OCI-M2 (cell line): ENCODE results near the gene DCC.
"Not testable (repeated sequence)": the region's sequence is repeated elsewhere in the genome, so short reads cannot be mapped to it uniquely, and the experiment has no call there.

Experiments
- DNase-seq: peaks from one replicate; lab custom pipeline; 2025; ENCODE audit not compliant: unreplicated experiment; lab: John Stamatoyannopoulos, UW

DCC gene

GRCh38 chr18:53468173-53468572, 1128.2 kb downstream of the DCC start:
- DNase-seq = not testable (repeated sequence)

- no peak for DNase-seq
Measured at GRCh38 chr18:53472546-53472945, 1132.5 kb downstream of the DCC start.

- no peak for DNase-seq
Measured at GRCh38 chr18:53478155-53478554, 1138.2 kb downstream of the DCC start.

GRCh38 chr18:53486296-53486695, 1146.3 kb downstream of the DCC start:
- DNase-seq = no peak

- no peak for DNase-seq
Measured at GRCh38 chr18:53489266-53489665, 1149.3 kb downstream of the DCC start.

- DNase-seq = no peak
Measured at GRCh38 chr18:53490019-53490418, 1150.0 kb downstream of the DCC start.

- DNase-seq = no peak
Measured at GRCh38 chr18:53496028-53496427, 1156.0 kb downstream of the DCC start.

GRCh38 chr18:53503914-53504441, 1164.0 kb downstream of the DCC start:
- DNase-seq = no peak

GRCh38 chr18:53508529-53508928, 1168.5 kb downstream of the DCC start:
- no peak for DNase-seq

DNA sequence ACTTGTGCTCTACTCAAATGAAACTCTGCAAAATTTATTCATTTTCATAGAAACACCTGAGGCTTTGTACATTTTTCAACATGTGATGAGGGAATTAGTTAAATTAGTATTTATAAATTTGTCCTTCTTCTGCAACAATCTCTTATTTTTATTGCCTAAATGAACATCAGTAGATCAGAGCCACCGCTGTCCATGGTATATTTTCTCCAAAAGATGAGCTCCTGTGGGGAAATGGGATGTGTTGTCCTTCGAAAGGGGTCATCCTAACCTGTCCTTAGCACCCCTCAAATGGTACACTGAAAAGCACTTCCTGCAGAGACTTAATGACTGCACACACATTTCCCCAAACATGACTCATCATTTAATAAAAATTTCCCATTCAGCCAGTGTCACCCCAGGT, 1169.9 kb downstream of the DCC start:
- DNase-seq = no peak

- DNase-seq = not testable (repeated sequence)
Measured at GRCh38 chr18:53511725-53512124, 1171.7 kb downstream of the DCC start.

GRCh38 chr18:53521068-53521467, 1181.1 kb downstream of the DCC start:
- no peak for DNase-seq

DNA sequence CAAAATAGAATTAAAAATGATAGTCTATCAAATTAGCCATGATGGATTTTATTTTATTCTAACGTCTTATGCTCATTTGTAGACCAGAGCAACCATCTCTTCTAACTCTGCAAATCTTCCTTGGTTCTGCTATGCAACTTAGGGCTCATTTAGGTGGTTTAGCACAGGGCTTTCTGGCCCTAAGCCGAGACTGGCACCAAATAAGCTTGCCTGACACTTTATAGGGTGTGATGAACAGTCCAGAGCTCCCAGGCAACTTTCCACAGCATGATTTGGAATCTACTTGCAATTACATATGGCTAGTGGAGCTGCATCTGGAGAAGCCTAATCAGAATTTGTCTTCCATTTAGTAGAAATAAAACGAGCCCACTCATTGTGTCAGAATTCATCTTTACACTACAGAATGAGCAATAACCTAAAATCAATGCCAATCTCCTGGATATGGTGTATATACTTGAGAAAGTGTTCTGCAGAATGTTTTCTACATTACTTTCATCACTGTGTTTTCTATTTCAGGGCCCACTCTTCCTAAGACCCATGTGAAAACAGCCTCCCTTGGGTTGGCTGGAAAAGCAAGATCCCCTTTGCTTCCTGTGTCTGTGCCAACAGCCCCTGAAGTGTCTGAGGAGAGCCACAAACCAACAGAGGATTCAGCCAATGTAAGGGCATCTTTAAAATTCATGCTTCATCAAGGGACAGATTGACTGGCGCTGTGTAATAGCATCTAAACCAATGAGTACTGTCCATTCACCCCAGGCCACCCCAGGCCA, 1186.3 kb downstream of the DCC start:
- DNase-seq = no peak

DNA sequence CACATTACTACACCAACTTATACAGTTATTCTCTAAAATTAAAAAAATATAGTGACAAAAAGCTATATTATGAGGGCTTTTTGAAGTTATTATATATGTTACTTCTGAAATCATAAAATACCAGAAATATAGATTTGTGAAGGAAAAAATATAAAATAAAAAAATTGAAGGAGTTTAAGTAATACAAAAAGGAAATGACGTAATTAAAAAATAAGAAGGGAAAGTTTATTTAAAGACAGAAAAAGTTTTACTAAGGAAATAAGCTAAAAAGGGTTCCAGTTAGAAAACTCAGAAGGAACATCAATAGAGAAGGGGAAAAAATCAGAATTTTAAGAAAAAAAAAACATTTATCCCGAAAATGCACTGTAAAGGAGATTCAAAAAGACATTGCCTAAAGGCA, 1187.4 kb downstream of the DCC start:
- DNase-seq = no peak

- DNase-seq = no peak
Measured at GRCh38 chr18:53531187-53531586, 1191.2 kb downstream of the DCC start.

GRCh38 chr18:53531896-53532295, 1191.9 kb downstream of the DCC start:
- no peak for DNase-seq

DNA sequence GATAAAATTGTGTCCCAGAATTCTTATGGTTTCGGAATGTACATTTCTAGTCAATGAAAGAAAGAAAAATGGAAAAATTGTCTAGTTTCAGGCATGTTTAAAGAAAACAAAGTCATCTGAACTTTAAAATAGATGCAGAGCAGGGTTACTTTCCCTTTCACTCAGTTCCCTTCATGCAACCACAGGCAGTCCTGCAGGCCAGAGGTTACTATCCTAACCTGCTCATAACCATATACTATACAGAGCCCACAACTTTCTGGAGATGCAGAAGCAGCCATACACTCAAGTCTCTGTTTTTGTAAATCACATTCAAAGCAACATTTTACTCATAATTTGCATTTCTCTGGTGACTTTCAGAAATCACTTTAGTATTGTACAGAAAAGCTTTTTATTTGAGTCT, 1194.2 kb downstream of the DCC start:
- DNase-seq = no peak

DNA sequence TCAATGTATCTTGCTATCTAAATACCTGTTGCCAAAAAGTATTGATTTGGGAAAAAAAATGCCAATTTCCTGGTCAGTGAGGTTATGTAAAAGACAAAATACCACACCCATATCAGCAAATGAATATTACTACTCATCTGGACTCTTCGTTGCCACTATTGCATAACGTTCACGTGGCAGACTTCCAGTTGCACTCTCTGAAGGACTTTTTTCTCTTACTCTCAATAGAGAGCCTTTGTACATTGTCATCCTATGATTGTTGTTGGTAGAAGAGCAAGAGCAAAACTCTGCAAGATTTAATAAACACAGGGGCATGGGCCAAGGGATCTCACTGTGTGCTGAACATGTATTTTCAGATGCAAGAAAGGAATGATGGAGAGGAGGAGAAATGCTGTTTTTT, 1194.7 kb downstream of the DCC start:
- DNase-seq = no peak

GRCh38 chr18:53536908-53537307, 1196.9 kb downstream of the DCC start:
- no peak for DNase-seq

DNA sequence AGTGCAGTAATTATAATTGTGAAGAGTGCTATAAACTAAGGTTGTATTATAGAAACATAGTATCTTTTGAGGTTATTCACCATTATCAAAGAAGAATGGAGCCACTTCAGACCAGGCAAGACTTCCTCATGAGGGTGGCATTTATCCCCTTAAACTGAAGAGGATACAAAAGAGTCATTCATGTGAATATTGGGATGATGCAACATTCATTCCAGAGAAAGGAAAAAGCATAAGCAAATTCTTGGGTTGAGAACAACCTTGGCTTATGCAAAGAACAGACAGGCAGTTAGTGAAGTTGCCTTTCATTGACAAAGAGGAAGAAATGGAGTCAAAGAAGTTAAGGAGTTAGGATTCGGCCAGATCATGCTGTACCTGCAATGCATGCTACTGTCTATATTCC, 1201.9 kb downstream of the DCC start:
- no peak for DNase-seq

GRCh38 chr18:53543711-53544110, 1203.7 kb downstream of the DCC start:
- DNase-seq = no peak

- no peak for DNase-seq
Measured at GRCh38 chr18:53544917-53545316, 1204.9 kb downstream of the DCC start.

DNA sequence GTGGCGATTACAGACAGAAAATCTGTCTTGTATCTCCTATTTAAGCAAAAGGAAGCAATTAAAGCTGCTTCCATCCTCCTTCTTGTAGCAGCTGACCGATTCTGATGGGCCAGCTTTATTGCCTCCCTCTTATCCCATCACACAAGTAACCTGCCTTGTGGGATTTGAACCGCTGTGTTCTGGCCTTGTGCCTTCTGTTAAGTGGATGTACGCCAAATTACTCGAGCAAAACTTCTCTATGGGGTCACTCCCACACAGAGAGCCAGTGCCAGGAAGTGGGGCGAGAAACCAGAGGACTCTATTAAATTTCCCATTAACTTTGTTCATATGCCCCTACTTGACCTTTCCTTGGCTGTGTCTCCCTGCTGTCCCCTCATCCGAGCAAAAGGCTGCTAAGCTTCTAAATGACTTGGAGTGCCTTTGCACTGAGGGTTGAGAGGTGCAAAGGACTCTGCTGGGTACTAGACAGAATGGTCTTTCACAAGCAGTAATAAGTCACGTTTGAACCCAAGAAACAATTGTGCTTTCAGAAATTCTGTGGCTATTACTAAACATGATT, 1212.0 kb downstream of the DCC start:
- no peak for DNase-seq
